ENCODE data around the gene TIMM8B.

TIMM8B gene

GRCh38 chr11:112086422-112087191 lies at the start of gene TIMM8B, which contains the start of gene SDHD:
TSS of gene TIMM8B (minus strand) at chr11:112086756. CDS start at chr11:112086723, 33 bp downstream.
TSS of gene SDHD (plus strand) at chr11:112086873. CDS start at chr11:112086908, 35 bp downstream.
- H3K4me1 Mint-ChIP-seq (ENCODE audit: low read depth) = peaks cover 41% of the 10 kb centered on the region
- H3K27me3 Mint-ChIP-seq (ENCODE audit: low read depth) = no peaks in the 10 kb centered on the region
- no peaks in the 10 kb centered on the region for H3K9me3 Mint-ChIP-seq
- H3K36me3 Mint-ChIP-seq (ENCODE audit: low read depth) = peaks cover 69% of the 10 kb centered on the region
- H3K27ac Mint-ChIP-seq = peak within 1 kb of the TSS; percentile 92
- H3K4me3 Mint-ChIP-seq = peak within 1 kb of the TSS; percentile 96
- peak; percentile 96 for DNase-seq (ENCODE audit: low spot score)

GRCh38 chr11:112134473-112134872 lies 47.9 kb upstream of the TIMM8B start:
- Mint-ChIP-seq H3K36me3 (ENCODE audit: low read depth) (no peaks in the 10 kb centered on the region), H3K27ac (no peak overlapping the region), H3K9me3 (no peaks in the 10 kb centered on the region), H3K4me3 (no peak overlapping the region), H3K27me3 (ENCODE audit: low read depth) (no peaks in the 10 kb centered on the region), H3K4me1 (ENCODE audit: low read depth) (peaks cover 6% of the 10 kb centered on the region)
- no peak for DNase-seq (ENCODE audit: low spot score)

- Mint-ChIP-seq H3K27ac (no peak overlapping the region), H3K27me3 (ENCODE audit: low read depth) (no peaks in the 10 kb centered on the region), H3K9me3 (no peaks in the 10 kb centered on the region), H3K4me1 (ENCODE audit: low read depth) (peaks cover 6% of the 10 kb centered on the region), H3K4me3 (no peak overlapping the region), H3K36me3 (ENCODE audit: low read depth) (no peaks in the 10 kb centered on the region)
- DNase-seq (ENCODE audit: low spot score) = no peak
These were observed 46.2 kb upstream of the TIMM8B start for GRCh38 chr11:112132737-112133136.

- Mint-ChIP-seq H3K9me3 (no peaks in the 10 kb centered on the region), H3K27ac (no peak overlapping the region), H3K27me3 (ENCODE audit: low read depth) (no peaks in the 10 kb centered on the region), H3K4me1 (ENCODE audit: low read depth) (peaks cover 6% of the 10 kb centered on the region), H3K4me3 (no peak overlapping the region), H3K36me3 (ENCODE audit: low read depth) (no peaks in the 10 kb centered on the region)
- DNase-seq (ENCODE audit: low spot score) = no peak
These were observed 43.1 kb upstream of the TIMM8B start for GRCh38 chr11:112129656-112130055.

- no peaks in the 10 kb centered on the region for H3K9me3 Mint-ChIP-seq
- H3K27ac Mint-ChIP-seq = no peak overlapping the region
- H3K36me3 Mint-ChIP-seq (ENCODE audit: low read depth) = no peaks in the 10 kb centered on the region
- no peak overlapping the region for H3K4me3 Mint-ChIP-seq
- H3K4me1 Mint-ChIP-seq (ENCODE audit: low read depth) = peaks cover 6% of the 10 kb centered on the region
- DNase-seq (ENCODE audit: low spot score) = no peak
- no peaks in the 10 kb centered on the region for H3K27me3 Mint-ChIP-seq (ENCODE audit: low read depth)
These were observed 42.0 kb upstream of the TIMM8B start for GRCh38 chr11:112128483-112129121.

GRCh38 chr11:112127056-112127455 lies 40.5 kb upstream of the TIMM8B start:
- Mint-ChIP-seq H3K27ac (no peak overlapping the region), H3K36me3 (ENCODE audit: low read depth) (no peaks in the 10 kb centered on the region), H3K27me3 (ENCODE audit: low read depth) (peaks cover 2% of the 10 kb centered on the region), H3K4me1 (ENCODE audit: low read depth) (peaks cover 3% of the 10 kb centered on the region), H3K4me3 (no peak overlapping the region), H3K9me3 (no peaks in the 10 kb centered on the region)
- no peak for DNase-seq (ENCODE audit: low spot score)

- H3K27me3 Mint-ChIP-seq (ENCODE audit: low read depth) = peaks cover 2% of the 10 kb centered on the region
- DNase-seq (ENCODE audit: low spot score) = no peak
- no peak overlapping the region for H3K4me3 Mint-ChIP-seq
- peaks cover 8% of the 10 kb centered on the region for H3K4me1 Mint-ChIP-seq (ENCODE audit: low read depth)
- no peaks in the 10 kb centered on the region for H3K9me3 Mint-ChIP-seq
- no peak overlapping the region for H3K27ac Mint-ChIP-seq
- no peaks in the 10 kb centered on the region for H3K36me3 Mint-ChIP-seq (ENCODE audit: low read depth)
These were observed 36.6 kb upstream of the TIMM8B start for GRCh38 chr11:112123129-112123528.

GRCh38 chr11:112121981-112122615 lies 35.5 kb upstream of the TIMM8B start:
- no peak for DNase-seq (ENCODE audit: low spot score)
- Mint-ChIP-seq H3K27me3 (ENCODE audit: low read depth) (peaks cover 2% of the 10 kb centered on the region), H3K4me1 (ENCODE audit: low read depth) (peaks cover 8% of the 10 kb centered on the region), H3K36me3 (ENCODE audit: low read depth) (no peaks in the 10 kb centered on the region), H3K4me3 (no peak overlapping the region), H3K9me3 (no peaks in the 10 kb centered on the region), H3K27ac (no peak overlapping the region)

- Mint-ChIP-seq H3K27me3 (ENCODE audit: low read depth) (peaks cover 2% of the 10 kb centered on the region), H3K36me3 (ENCODE audit: low read depth) (no peaks in the 10 kb centered on the region), H3K4me1 (ENCODE audit: low read depth) (peaks cover 8% of the 10 kb centered on the region), H3K4me3 (no peak overlapping the region), H3K27ac (no peak overlapping the region), H3K9me3 (no peaks in the 10 kb centered on the region)
- no peak for DNase-seq (ENCODE audit: low spot score)
These were observed 31.6 kb upstream of the TIMM8B start for GRCh38 chr11:112118176-112118575.

GRCh38 chr11:112115386-112115785 lies 28.8 kb upstream of the TIMM8B start:
- Mint-ChIP-seq H3K27ac (no peak overlapping the region), H3K9me3 (no peaks in the 10 kb centered on the region), H3K36me3 (ENCODE audit: low read depth) (no peaks in the 10 kb centered on the region), H3K4me1 (ENCODE audit: low read depth) (peaks cover 8% of the 10 kb centered on the region), H3K27me3 (ENCODE audit: low read depth) (no peaks in the 10 kb centered on the region), H3K4me3 (no peak overlapping the region)
- DNase-seq (ENCODE audit: low spot score) = no peak

GRCh38 chr11:112114460-112114859 lies 27.9 kb upstream of the TIMM8B start:
- Mint-ChIP-seq H3K27me3 (ENCODE audit: low read depth) (no peaks in the 10 kb centered on the region), H3K27ac (no peak overlapping the region), H3K4me1 (ENCODE audit: low read depth) (peaks cover 5% of the 10 kb centered on the region), H3K9me3 (no peaks in the 10 kb centered on the region), H3K4me3 (no peak overlapping the region), H3K36me3 (ENCODE audit: low read depth) (no peaks in the 10 kb centered on the region)
- DNase-seq (ENCODE audit: low spot score) = no peak

GRCh38 chr11:112113539-112114457 lies 27.2 kb upstream of the TIMM8B start:
- H3K4me3 Mint-ChIP-seq = no peak overlapping the region
- H3K27me3 Mint-ChIP-seq (ENCODE audit: low read depth) = no peaks in the 10 kb centered on the region
- no peak overlapping the region for H3K27ac Mint-ChIP-seq
- no peaks in the 10 kb centered on the region for H3K9me3 Mint-ChIP-seq
- no peak for DNase-seq (ENCODE audit: low spot score)
- peaks cover 5% of the 10 kb centered on the region for H3K4me1 Mint-ChIP-seq (ENCODE audit: low read depth)
- no peaks in the 10 kb centered on the region for H3K36me3 Mint-ChIP-seq (ENCODE audit: low read depth)

- no peaks in the 10 kb centered on the region for H3K4me1 Mint-ChIP-seq (ENCODE audit: low read depth)
- no peak overlapping the region for H3K4me3 Mint-ChIP-seq
- DNase-seq (ENCODE audit: low spot score) = no peak
- H3K9me3 Mint-ChIP-seq = no peaks in the 10 kb centered on the region
- no peak overlapping the region for H3K27ac Mint-ChIP-seq
- no peaks in the 10 kb centered on the region for H3K36me3 Mint-ChIP-seq (ENCODE audit: low read depth)
- no peaks in the 10 kb centered on the region for H3K27me3 Mint-ChIP-seq (ENCODE audit: low read depth)
These were observed 19.5 kb upstream of the TIMM8B start for GRCh38 chr11:112106070-112106469.
